Cerebellar nuclear complex (tissue), 1 donor: Measurements from ENCODE around the gene SCAMP2.

Experiments
- DNase-seq, 2 experiments: peaks; one replicate each; lab custom pipeline; 2025; lab: John Stamatoyannopoulos, UW

The SCAMP2 gene

DNA sequence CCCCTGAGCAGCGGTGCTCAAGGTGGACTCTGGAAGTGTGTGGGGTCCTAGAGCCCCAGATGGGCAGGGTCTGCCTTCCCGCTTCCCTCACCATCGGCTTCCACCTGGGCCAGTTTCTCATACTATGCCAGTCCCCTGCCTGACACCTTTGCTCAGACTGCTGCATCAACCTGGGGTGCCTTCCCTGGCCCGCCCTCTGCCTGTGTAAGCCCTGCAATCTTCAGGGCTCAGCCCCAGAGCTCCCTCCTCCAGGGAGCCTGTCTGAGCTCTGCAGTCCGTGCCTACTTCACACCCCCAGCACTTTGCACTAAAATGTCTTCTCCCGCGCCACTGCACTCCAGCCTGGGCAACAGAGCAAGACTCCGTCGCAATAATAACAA lies 78.2 kb downstream of the SCAMP2 start:
- no peak for DNase-seq

DNA sequence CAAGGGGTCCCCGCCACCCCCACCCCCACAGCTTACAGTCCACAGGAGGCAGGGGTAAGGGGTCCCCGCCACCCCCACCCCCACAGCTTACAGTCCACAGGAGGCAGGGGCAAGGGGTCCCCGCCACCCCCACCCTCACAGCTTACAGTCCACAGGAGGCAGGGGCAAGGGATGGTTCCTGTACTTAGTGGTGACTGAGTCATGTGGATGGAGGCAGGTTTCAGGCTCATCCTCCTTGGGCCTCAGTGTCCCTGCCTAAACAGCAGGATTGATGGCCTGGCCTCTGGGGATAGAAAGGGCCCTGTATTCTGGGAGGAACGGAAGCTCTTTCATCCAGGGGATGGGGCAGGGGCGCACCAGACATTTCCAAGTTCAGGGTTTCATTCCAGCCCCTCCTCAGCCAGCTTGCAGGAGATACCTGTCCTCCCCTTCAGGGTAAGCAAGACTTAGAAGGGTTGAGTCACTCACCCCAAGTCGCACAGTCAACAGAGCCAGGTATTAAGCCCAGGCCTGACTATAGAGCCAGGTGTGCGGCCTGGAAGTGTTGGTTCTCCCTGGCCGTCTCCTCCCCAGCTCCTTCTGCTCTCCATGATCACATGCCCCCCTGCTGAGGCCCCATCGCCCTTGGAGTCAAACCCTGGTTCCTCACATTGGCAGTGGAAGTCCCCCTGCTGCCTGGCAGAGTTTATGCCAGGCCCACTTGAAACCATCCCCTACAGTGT lies 78.8 kb downstream of the SCAMP2 start:
- no peak for DNase-seq
